Measurements from ENCODE around the gene ZNRF1. TPM values are rescaled to one million over a fixed set of nuclear protein-coding genes. Genes with fewer than 3 reads are reported as not detected.

The ZNRF1 gene
- total RNA-seq, 3 donors from 2014 or later = 29.9 to 42.7 (median 39.3) TPM

DNA sequence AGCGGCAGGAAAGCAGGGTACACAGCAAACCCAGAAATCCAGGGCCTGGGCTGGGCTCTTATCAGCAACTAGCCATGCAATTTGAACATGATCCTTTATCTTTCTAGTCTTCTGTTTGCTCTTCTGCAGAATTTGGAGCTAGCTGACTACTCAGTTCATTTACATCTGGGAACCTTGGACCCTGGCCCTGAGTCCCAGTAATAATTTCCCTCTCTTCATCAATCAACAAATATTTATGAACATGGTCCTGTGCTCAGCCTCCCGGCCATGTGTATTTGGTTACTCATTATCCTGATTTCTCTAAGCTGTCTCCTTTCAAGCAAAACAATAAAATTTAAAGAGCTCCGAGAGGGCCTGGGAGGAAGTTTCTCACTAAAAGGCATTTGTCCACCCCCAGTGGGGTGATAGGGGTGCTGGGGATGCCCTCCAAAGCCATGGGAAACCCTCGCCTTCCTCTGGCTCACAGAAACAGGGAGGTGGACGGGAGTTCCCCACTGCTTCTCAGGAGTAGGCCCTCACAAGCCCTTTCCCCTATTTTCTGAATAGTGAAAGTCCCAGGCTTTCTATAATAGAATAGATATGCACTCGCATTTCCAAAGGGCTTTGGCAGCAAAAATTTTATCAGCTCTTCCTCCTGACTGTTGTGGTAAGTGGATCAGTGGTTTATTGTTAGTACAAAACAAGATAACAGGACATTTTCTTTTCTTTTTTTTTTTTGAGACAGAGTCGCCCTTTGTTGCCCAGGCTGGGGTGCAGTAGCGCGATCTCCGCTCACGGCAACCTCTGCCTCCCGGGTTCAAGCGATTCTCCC, 7.0 kb upstream of the ZNRF1 start:
- intact Hi-C loops (cut with DNase I, micrococcal nuclease) = no loop called here

DNA sequence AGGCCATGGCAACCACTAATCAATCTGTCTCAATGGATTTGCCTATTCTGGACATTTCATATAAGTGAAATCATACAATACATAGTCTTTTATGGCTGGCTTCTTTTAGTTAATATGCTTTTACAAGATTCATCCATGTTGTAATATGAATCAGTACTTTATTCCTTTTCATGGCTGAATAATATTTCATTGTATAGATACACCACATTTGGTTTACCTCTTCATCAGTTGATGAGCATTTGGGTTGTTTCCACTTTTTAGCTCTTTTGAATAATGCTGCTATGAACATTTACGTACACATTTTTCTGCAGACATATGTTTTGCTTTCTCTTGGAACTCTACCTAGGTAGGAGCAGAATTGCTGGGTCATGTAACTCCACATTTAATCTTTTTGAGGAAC, 2.8 kb upstream of the ZNRF1 start:
- no peak for ATAC-seq
- Histone ChIP-seq H3K4me3 (no peak overlapping the region), H3K9me3 (no peaks in the 10 kb centered on the region), H3K4me1 (ENCODE audit: low read depth) (peaks cover 24% of the 10 kb centered on the region), H3K36me3 (ENCODE audit: low read depth) (no peaks in the 10 kb centered on the region)
- TF ChIP-seq, protein P1, sequence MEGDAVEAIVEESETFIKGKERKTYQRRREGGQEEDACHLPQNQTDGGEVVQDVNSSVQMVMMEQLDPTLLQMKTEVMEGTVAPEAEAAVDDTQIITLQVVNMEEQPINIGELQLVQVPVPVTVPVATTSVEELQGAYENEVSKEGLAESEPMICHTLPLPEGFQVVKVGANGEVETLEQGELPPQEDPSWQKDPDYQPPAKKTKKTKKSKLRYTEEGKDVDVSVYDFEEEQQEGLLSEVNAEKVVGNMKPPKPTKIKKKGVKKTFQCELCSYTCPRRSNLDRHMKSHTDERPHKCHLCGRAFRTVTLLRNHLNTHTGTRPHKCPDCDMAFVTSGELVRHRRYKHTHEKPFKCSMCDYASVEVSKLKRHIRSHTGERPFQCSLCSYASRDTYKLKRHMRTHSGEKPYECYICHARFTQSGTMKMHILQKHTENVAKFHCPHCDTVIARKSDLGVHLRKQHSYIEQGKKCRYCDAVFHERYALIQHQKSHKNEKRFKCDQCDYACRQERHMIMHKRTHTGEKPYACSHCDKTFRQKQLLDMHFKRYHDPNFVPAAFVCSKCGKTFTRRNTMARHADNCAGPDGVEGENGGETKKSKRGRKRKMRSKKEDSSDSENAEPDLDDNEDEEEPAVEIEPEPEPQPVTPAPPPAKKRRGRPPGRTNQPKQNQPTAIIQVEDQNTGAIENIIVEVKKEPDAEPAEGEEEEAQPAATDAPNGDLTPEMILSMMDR (IDR thresholded peaks at IDR 0.05) = no peak
- no peak for DNase-seq
- intact Hi-C loops (cut with DNase I, micrococcal nuclease) = loop anchor here in 1 of 2 donors (2.0 kb wide), 1 partner anchor 115 kb away; no protein-coding TSS in a partner anchor

More for the DNA sequence above, 7.0 kb upstream of the ZNRF1 start:
- H3K4me3 ChIP-seq = no peak overlapping the region
- ATAC-seq = peak; percentile 81
- peaks cover 13% of the 10 kb centered on the region for H3K4me1 ChIP-seq (ENCODE audit: low read depth)
- H3K36me3 ChIP-seq (ENCODE audit: low read depth) = no peaks in the 10 kb centered on the region
- peak in 1 of 3 donors; percentile 35 for DNase-seq
- TF ChIP-seq, protein P1 (IDR thresholded peaks at IDR 0.05) = no peak
- no peaks in the 10 kb centered on the region for H3K9me3 ChIP-seq

DNA sequence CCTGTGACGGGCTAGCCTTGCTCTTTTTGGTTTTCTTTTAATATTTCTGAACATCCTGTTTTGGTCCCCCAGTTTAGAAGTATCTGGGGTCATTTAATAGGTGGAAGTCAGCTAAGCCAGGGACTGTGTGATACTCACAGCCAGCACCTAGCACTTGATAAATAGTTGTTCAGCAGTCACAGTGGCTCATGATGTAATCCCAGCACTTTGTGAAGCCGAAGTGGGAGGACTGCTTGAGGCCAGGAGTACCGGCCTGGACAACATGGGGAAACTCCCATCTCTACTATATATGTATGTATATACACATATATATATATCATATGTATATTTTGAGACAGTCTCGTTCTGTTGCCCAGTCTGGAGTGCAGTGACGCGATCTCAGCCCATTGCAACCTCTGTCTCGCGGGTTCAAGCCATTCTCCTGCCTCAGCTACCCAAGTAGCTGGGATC, 1.8 kb upstream of the ZNRF1 start:
- H3K4me1 ChIP-seq (ENCODE audit: low read depth) = peaks cover 17% of the 10 kb centered on the region
- TF ChIP-seq, protein P1 (IDR thresholded peaks at IDR 0.05) = no peak
- DNase-seq (no peak), ATAC-seq (no peak)
- no peaks in the 10 kb centered on the region for H3K36me3 ChIP-seq (ENCODE audit: low read depth)
- H3K9me3 ChIP-seq = no peaks in the 10 kb centered on the region
- H3K4me3 ChIP-seq = no peak overlapping the region
- intact Hi-C loops (cut with DNase I, micrococcal nuclease) = loop anchor here in 1 of 2 donors (2.0 kb wide), 1 partner anchor 114 kb away; no protein-coding TSS in a partner anchor

DNA sequence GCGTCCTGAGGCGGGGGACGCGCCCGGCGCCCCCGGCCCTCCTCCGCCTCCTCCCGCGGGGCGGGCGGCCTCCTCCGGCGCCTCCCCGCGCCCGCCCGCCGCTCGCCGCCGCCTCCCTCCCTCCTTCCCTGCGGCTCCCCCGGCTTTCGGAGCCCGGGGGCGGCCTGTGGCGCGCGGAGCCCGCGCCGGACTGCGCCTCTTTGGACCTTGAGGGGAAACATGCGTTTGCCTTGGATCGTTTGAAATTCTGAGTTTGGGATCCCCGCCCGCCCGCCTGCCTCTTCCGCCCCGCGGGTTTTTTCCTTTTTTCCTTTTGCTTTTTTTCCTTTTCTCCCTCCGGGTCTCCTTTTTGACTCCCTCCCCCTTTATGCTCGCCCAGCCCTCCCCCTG, 390 bp downstream of the ZNRF1 start:
- Histone ChIP-seq H3K36me3 (ENCODE audit: low read depth) (no peaks in the 10 kb centered on the region), H3K4me3 (peak overlapping the region; percentile 55), H3K9me3 (no peaks in the 10 kb centered on the region), H3K4me1 (ENCODE audit: low read depth) (peaks cover 11% of the 10 kb centered on the region)
- peak in 2 of 3 donors; percentile 30 to 63 for DNase-seq
- intact Hi-C loops (cut with DNase I, micrococcal nuclease) = loop anchor here in 1 of 2 donors (2.0 kb wide), 1 partner anchor 112 kb away; no protein-coding TSS in a partner anchor
- ATAC-seq = peak; percentile 31
- TF ChIP-seq, protein P1 (IDR thresholded peaks at IDR 0.05) = no peak

DNA sequence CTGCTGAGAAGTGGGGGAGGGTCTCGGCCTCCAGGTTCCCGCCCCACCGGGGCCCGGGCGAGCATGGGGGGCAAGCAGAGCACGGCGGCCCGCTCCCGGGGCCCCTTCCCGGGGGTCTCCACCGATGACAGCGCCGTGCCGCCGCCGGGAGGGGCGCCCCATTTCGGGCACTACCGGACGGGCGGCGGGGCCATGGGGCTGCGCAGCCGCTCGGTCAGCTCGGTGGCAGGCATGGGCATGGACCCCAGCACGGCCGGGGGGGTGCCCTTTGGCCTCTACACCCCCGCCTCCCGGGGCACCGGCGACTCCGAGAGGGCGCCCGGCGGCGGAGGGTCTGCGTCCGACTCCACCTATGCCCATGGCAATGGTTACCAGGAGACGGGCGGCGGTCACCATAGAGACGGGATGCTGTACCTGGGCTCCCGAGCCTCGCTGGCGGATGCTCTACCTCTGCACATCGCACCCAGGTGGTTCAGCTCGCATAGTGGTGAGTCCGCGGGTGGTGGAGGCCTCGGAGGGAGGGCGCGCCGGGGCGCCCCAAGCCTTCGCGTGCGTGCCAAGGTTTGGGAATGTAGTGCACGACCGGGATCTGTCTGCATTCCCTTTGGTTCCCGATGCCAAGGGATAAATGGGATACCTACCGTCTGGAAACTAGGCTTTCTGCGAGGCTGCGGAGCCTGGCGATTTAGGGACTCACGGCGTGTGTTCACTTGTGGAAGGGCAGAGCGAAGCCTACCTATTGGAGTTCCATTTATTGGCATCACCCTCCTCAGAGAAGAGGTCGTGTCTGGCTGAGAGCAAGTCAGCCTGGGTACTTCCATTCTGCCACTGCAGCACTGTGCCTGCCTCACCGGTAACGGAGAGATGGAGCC, 1.0 kb downstream of the ZNRF1 start:
- ATAC-seq (peak; percentile 57), DNase-seq (peak; percentile 73 to 85 (median 75))
- intact Hi-C loops (cut with DNase I, micrococcal nuclease) = loop anchor here in 1 of 2 donors (2.0 kb wide), 1 partner anchor 111 kb away; no protein-coding TSS in a partner anchor

More for the DNA sequence above, 1.0 kb downstream of the ZNRF1 start:
- H3K4me3 ChIP-seq = peak overlapping the region; percentile 55
- H3K4me1 ChIP-seq (ENCODE audit: low read depth) = peaks cover 11% of the 10 kb centered on the region
- H3K36me3 ChIP-seq (ENCODE audit: low read depth) = no peaks in the 10 kb centered on the region
- TF ChIP-seq, protein P1 (IDR thresholded peaks at IDR 0.05) = no peak
- no peaks in the 10 kb centered on the region for H3K9me3 ChIP-seq
